Anterior cingulate cortex (tissue), 58 donors: ENCODE results near the gene SPECC1.
"Not testable (repeated sequence)": the region's sequence is repeated elsewhere in the genome, so short reads cannot be mapped to it uniquely, and the experiment has no call there.

Experiments used
- DNase-seq, 58 donors: peaks; one replicate each; lab custom pipeline; 2025; lab: John Stamatoyannopoulos, UW

The SPECC1 gene

DNA sequence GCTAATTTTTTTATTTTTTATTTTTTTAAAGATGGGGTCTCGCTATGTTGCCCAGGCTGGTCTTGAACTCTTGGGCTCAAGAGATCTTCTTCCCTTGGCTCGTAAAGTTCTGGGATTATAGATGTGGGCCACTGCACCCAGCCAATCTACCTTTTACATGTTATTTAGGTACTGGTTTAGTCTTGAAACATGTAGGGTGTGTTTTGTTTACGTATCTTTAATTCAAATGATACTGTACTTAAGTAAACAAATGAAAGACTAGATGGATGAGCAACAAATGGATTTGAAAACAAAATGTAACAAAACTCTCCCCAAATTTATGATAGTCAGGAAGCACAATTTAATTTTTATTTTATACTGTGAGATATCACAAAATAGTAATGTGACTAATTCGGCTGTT, 250.5 kb downstream of the SPECC1 start:
- DNase-seq = no peak

DNA sequence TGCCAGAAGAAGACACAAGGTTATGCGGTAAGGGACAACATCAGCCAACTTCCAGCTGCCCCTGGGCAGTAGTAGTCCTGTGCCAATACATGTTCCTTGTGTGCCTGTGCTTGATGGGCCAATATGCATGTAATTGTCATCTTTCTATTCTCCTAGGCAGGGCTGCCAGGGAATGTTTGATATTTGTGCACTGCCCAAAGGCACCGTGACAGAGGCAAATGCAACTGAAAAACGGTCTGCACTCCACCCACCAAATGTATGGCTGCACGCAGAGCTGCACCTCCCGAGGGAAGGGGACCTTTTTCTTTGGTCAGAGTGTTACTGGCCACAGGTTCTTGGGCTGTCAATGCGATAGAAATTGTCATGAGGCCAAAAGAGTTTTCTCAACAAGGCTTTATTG, 251.1 kb downstream of the SPECC1 start:
- DNase-seq = no peak

DNA sequence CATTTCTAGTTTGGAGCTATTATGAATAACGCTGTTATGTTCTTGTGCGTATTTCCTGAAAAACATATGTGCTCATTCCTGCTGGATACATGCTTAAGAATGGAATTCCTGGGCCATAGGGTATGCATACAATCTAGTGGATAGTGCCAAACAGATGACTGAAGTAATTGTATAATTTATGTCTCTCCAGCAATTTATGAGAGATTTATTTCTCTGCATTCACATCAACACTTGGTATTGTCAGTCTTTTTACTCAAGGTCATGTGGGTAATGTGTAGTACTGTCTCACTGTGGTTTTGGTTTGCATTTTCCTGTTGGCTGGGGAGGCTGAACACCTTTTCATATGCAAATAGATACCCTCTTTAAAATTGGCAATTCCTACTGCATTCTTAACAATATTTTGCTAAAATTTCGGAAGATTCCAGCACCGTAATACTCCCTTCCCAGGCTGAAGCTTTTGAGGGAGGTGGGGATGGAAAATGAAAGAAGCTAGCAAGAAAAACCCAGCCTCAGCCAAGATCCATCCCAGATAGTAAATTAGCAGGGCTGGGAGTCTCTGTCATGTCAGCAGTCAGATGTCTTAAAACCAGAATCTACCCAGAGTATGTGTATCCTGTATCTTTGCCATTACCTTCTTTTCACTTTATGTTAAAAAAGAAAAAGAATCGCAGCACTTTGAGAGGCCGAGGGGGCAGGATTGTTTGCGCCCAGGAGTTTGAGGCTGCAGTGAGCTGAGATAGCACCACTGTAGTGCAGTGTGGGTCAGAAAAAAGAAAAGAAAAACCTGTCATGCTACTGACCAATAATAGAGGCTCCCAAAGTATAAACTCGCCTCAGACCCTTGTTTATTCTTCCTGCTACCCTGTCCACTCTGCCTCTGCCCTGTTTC, 253.3 kb downstream of the SPECC1 start:
- no peak for DNase-seq

DNA sequence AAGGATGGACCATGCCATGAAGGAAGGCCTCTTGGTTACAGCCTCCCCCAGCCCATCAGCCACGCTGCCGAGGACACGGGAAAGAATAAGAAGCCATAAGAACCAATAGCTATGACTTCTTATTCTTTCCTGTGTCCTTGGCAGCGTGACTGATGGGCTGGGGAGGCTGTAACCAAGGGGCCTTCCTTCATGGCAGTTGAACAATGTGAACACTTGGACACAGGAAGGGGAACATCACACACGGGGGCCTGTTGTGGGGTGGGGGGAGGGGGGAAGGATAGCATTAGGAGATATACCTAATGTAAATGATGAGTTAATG, 253.9 kb downstream of the SPECC1 start:
- not testable (repeated sequence) for DNase-seq

DNA sequence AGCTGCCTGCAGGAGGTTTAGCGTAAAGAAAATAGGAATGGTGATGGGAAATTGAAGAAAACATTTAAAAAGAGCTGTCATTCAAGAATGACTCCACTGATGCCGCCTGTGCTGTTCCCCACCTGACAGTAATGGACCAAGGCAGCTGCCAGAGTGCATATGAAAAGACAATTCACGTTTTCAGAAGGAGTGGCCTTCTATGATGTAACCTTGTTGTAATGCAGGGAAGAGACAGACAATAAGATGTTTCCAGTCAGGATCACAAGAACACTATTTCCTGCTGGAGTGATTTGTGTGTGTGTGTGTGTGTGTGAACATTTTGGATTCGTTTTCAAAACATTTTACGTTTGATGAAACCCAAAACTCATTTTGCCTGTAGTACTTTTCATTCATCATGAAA, 254.4 kb downstream of the SPECC1 start:
- no peak for DNase-seq

DNA sequence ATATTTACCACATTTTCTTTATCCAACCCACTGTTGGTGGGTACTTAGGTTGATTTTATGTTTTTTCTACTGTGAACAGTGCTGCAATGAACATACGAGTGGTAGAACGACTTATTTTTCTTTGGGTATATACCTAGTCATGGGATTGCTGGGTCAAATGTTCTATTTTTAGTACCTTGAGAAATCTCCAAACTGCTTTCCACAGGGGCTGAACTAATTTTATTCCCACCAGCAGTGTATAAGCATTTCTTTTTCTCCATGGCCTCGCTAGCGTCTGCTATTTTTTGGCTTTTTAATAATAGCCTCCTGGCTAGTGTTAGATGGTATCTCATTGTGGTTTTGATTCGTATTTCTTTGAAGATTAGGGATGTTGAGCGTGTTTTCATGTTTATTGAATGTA, 255.8 kb downstream of the SPECC1 start:
- DNase-seq = no peak

DNA sequence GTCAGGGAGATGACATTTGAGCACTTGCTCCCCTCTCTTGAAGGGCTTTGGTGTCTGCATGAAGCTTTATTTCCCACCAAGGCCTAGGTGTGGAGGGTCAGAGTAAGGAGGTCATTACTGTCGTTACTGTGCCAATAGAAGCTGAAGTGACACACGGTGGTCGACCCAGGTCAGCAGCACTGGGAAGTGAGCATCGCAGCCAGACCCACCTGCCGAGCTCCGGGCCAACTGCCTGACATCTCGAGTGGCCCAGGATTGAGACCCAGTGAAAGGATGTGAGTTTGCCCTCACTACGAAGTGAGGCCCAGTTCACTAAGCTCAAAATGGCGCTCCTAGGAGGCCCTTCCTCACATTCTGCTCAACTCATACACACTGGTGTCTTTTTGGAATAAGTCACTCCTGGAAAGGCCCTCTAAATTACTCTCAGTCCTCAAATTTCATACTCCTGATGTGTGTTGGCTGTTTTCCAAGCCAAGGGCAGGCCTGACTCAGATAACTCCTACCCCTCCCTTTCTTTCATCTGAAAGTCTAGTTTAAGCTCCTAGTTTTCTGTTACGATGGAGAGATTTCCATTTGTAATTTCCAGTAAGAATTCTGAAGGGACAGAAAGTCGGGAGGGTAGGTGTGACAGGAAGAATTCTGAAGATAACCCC, 257.8 kb downstream of the SPECC1 start:
- DNase-seq = no peak

DNA sequence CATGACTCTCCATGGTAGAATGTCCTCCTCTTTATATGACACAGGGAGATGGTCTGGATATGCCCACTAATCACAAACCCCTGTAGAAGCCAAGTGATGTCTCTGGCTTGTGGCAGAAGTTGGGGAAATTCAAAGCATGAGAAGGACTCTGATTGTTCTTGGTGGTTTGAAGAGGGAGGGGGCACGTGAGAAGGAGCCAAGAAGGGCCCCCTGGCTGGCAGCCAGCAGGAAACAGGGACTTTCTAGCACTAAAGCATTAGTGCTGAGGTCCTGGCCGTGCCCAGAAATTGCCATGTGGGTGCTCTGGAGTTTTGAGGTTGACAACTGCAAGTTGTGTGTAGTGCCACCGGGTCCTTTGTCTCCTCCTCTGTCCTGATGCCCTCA, 258.3 kb downstream of the SPECC1 start:
- peak in 2 of 58 donors; percentile 23 to 61 for DNase-seq

DNA sequence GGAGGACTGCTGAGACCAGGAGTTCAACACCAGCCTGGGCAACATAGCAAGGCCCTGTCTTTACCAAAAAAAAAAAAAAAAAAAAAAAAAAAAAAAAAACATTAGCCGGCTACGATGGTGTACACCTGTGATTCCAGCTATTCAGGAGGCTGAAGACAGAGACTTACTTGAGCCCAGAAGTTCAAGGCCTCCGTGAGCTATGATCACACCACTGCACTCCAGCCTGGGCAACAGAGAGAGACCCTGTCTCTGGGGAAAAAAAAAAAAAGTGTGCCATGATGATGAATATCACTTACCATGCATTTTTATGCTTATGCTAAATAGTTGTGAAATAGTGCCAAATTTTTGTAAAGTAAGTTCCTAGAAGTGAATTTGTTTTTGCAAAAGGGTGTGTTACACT, 261.2 kb downstream of the SPECC1 start:
- DNase-seq = no peak

DNA sequence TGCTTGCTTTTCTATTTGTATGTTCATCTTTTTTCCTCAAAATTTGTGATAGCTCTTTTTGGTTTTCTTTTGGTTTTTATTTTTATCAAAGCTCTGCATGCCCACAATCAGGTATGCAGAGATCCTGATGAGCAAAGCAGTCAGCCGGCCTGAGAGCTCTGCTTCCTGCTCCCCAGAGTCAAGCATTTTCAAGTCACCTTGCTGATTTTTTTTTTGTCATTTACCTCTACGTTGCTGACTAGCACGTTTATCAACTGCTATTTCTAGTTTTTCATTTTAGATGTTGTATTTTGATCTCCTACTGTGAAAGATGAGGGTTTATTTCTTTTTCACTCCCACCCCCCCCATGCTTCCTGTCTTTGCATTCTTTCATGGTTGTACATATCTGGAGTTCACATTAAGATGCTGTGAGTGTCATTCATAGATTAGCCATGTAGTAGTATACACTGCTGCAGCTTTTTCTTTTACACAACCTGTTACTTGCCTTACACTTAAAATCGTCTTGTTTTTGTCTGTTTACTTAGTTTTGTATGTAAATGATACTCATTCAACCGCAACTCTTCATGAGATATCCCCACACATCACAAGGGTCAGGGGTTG, 262.0 kb downstream of the SPECC1 start:
- no peak for DNase-seq

DNA sequence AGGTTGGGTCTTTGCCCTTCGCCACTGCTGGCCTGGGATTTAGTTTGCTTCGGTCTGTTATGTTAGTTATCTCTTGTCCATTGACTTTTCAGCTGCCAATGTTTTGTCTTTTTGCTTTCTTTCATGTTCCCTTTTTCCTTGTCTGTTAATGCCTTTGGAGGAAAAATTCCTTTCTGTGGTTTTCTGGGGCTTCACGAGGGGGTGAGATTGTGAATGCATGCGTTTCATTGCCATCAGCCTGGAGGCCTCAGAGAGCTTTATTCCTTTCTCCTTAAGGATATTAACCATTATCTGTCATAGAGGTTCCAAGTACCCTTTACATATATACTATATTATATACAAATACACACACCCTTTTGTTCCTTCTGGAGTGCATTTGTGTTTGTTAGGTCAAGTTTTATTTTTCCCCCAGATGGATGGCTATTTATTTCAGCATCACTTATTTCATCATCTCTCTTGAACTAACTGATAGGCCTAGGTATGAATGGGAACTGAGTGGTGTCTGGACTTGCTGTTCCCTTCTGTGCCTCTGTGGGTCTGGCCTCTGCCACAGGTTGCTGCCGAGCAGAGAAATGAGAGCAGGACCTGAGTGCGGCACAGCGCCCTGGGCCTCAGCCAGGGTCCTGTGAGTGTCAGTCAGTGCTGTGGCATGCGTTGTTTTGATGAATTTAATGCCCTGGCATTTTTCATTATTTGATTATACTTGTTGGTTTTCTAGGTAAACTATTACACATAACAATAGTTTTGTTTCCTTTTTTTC, 264.8 kb downstream of the SPECC1 start:
- no peak for DNase-seq

DNA sequence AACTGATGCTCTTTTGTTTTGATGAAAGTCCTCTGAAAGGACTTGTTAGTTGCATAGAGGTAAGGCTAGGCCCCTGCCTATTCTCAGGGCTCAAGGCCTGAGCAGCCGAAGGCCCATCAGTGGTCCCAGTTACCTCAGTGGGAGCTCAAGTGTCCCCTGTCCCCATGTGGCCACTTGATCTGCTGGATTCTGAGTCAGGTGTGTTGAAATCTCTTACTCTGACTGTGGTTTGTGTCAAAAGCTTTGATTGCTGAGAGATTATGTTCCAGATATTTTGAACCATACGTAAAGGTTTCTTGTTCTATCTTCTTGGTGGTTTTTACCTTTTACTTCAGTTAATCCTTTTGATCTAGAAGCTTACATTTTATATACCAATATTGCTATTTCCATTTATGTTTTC, 266.5 kb downstream of the SPECC1 start:
- DNase-seq = no peak

DNA sequence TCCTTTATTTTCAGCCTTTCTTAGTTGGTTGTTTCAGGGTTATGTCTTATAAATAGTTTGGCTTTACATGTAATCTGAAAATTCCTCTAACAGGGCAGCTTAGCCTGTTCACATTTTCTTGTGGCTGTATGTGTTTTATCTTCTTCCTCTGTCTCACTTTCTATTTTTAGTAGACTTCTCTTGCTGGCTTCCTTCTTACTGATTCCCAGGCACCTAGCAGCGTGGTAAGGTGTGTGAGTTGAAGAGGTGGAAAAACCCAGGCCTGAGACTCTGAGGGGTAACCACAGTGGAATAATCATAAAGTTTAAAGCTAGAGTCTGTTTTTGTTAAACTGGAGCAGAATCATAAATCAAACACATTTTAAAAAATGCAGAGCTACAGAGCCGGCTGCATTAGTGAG, 267.3 kb downstream of the SPECC1 start:
- DNase-seq = no peak

DNA sequence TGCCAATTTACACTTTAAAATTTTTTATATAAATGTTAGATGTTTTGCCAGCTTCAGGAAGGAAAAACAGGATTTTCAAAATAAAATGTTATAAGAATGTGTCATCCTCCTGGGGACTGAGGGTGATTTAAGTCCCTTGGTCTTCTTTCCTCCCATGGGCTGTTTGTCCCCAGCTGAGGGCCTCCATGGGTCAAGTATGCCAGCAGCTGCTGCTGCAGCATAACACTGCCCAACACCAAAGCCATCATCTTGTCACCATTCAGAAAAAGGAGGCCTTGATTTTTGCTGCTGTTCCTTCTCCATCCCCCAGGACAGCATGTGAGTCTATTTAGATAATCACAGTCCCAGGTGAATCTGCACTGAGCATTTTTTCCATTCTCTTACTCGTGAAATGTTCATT, 269.6 kb downstream of the SPECC1 start:
- DNase-seq = no peak

DNA sequence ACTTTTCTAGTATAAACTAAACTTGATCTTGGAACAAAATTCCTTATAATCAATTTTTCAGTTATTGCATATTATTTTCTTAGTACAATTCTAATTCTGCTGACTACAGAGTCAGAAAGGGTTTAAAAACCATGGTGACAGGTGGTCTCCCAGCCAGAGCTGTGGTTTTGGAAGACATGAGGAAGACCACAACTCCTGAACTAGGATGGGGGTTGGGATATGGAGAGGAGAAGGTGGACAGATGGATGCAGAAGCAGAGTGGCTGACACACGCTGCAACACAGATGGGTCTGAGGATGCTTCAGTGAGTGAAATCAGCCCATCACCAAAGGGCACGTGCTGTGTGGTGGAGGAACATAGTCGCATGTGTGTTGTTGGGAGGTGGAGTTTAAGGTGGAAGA, 270.5 kb downstream of the SPECC1 start:
- DNase-seq = no peak

DNA sequence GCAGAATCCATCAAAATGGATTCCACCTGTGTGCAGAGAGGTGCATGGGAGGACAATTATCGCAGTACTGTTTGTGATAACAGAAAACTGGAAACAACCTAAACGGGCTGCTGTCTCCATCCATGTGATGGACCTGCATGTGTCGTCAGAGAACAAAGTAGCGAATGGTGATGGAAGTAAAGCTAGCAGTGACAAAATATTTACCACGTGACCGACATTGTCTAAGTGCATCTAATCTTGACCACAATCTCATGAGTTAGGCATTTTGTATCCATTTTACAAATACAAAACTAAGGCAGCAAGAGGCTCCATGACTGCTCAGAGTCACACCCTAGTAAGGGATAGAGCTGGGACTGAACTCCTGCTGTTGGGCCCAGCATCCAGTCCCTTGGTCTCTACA, 270.9 kb downstream of the SPECC1 start:
- no peak for DNase-seq

DNA sequence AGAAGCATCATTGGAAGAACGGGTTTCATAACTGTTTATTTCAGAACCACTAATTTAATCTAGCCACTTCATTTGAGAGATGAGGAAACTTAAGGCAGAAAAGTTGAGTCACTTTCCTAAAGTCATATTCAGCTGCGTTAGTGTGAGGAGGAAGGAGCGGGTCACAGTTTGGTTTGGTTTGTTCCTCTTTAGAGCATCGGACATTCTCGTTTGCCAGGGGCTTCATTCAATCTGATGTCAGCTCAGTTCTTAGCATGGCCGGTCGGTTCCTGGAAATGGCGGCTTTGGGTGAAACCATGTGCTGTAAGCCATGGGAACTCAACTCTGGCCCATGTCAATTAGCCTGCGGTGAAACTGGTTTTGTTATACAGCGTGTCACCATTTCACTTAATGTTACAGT, 271.7 kb downstream of the SPECC1 start:
- DNase-seq = no peak

DNA sequence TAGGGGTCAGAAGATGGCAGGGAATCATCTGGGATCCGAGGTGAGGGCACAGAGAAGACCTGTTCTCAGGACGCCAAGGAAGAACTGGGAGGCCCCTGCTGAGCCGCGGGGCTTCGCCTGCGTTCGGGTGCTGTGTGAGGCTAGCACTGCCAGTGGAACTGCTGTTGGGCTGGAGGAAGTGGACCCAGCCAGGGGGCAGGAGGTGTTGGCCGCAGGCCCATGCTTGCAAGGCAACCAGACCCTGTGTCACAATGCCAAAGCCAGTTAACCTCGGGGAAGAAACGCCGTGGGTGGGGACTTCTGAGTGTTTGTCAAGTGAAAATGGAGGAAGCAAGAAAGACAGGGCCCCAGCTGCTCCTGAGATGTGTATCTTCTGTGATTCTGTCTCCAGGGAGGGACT, 272.7 kb downstream of the SPECC1 start:
- peak in 45 of 58 donors; percentile 13 to 74 (median 42) for DNase-seq

DNA sequence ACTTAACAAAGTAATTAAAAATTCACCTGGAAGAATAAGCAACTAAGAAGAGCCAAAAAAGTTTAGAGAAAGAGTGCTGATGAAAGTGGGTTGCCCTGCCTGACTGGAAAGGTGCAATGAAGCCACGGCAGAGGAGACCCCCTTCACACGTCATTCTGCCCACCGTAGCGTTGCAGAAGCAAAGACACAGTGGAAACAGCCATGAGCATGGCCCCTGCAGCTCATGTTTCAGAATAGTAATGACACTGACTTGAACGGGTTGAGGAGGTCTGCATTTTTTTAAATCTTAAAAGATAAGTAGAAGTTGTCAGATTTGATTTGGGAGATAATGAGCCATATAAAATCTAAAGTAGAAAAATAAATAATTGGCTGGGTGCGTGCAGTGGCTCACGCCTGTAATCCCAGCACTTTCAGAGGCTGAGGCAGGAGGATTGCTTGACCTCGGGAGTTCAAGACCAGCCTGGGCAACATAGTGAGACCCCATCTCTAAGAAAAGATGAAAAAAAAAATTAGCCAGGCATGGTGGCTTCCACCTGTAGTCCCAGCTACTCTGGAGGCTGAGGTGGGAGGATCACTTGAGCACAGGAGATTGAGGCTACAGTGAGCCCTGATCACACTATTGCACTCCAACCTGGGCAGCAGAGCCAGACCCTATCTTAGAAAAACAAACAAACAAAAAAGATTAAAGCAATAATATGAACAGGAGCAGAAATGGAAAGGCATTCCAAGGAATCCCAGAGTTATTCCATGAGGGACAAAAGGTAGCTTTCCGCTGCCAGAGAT, 273.6 kb downstream of the SPECC1 start:
- DNase-seq = no peak

DNA sequence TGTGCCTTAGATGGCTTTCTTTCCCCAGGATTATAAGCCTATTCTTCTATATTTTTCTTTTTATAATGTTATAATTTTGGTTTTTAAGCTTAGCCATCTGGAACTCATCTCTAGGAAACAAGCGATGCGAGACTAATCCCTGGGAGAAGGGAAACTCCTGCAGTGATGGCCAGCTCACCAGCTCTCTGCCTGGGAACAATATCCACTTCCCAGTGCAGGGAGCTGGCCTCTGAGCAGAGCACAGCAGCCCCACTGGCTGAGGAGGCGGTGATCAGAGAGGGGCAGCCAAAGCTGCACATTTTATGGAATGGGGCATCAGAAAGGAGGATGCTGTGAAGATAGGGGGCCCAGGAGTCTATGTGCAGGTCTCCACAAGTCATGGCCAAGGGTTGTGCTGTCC, 274.9 kb downstream of the SPECC1 start:
- DNase-seq = no peak
